MM.1S (cell line): Measurements from ENCODE around the gene CR1L.
A peak's percentile ranks its signal among the peaks of the same experiment; 100 is the strongest.

Experiments used
- DNase-seq: peaks from one replicate; pipeline ENCODE4 v3.0.0-alpha.2; 2015
- H2AFZ ChIP-seq: fragments of 300-600 bp; sonication (generic); 2 replicates; pipeline ENCODE4 v1.6.0; 2016; ENCODE audit warnings: antibody characterized with exemption, low read length
- H3F3A ChIP-seq: fragments of 300-600 bp; sonication (generic); 2 replicates; pipeline ENCODE4 v1.6.1; 2016; ENCODE audit warnings: mild to moderate bottlenecking, antibody characterized with exemption, low read length, moderate library complexity, mixed read lengths; ENCODE audit not compliant: insufficient read depth
- H3K27ac ChIP-seq: fragments of 300-600 bp; sonication (generic); 2 replicates; pipeline ENCODE4 v1.5.1; 2016; ENCODE audit warnings: mild to moderate bottlenecking, low read length
- H3K27me3 ChIP-seq: fragments of 300-600 bp; sonication (generic); replicated peaks from 2 replicates; pipeline ENCODE4 v1.6.0; 2016; ENCODE audit warnings: low read length; ENCODE audit not compliant: insufficient read depth
- H3K36me3 ChIP-seq: fragments of 300-600 bp; sonication (generic); replicated peaks from 2 replicates; pipeline ENCODE4 v1.6.1; 2016; ENCODE audit warnings: mild to moderate bottlenecking, low read length, mixed read lengths; ENCODE audit not compliant: insufficient read depth
- H3K4me1 ChIP-seq: fragments of 300-600 bp; sonication (generic); 2 replicates; pipeline ENCODE4 v1.6.1; 2016; ENCODE audit warnings: low read length, mixed read lengths
- H3K4me2 ChIP-seq: fragments of 300-600 bp; sonication (generic); 2 replicates; pipeline ENCODE4 v1.6.0; 2016; ENCODE audit warnings: low read depth, low read length
- H3K4me3 ChIP-seq: fragments of 300-600 bp; sonication (generic); 2 replicates; pipeline ENCODE4 v1.5.1; 2016; ENCODE audit warnings: low read length, mixed read lengths
- H3K79me2 ChIP-seq: fragments of 300-600 bp; sonication (generic); 2 replicates; pipeline ENCODE4 v1.6.1; 2016; ENCODE audit warnings: mixed run types, low read length, mixed read lengths
- H3K9ac ChIP-seq: fragments of 300-600 bp; sonication (generic); 2 replicates; pipeline ENCODE4 v1.6.1; 2016; ENCODE audit warnings: low read length, mixed read lengths
- H3K9me2 ChIP-seq: fragments of 300-600 bp; sonication (generic); replicated peaks from 2 replicates; pipeline ENCODE4 v1.6.1; 2016; ENCODE audit warnings: mild to moderate bottlenecking, low read length, mixed read lengths; ENCODE audit not compliant: insufficient read depth
- H3K9me3 ChIP-seq: fragments of 300-600 bp; sonication (generic); replicated peaks from 2 replicates; pipeline ENCODE4 v1.6.1; 2016; ENCODE audit warnings: mild to moderate bottlenecking, low read length, mixed read lengths; ENCODE audit not compliant: insufficient read depth
- H4K20me1 ChIP-seq: fragments of 300-600 bp; sonication (generic); 2 replicates; pipeline ENCODE4 v1.6.1; 2016; ENCODE audit warnings: mild to moderate bottlenecking, low read length, moderate library complexity, mixed read lengths; ENCODE audit not compliant: insufficient read depth
- EZH2 ChIP-seq: fragments of 300-600 bp; sonication (generic); optimal IDR thresholded peaks from 2 replicates; pipeline ENCODE3; 2017; ENCODE audit warnings: low read depth, mild to moderate bottlenecking, antibody characterized with exemption, low read length, mixed read lengths
- EZH2phosphoT487 ChIP-seq: fragments of 300-600 bp; sonication (generic); IDR thresholded peaks from 2 replicates; pipeline ENCODE4 v1.6.1; 2018; ENCODE audit warnings: antibody characterized with exemption, low read length
- TF ChIP-seq, protein P1 (sequence below): fragments of 300-600 bp; sonication (generic); IDR thresholded peaks from 2 replicates; pipeline ENCODE4 v1.5.1; 2016; ENCODE audit warnings: antibody characterized with exemption, low read length, mixed read lengths

CR1L gene

DNA sequence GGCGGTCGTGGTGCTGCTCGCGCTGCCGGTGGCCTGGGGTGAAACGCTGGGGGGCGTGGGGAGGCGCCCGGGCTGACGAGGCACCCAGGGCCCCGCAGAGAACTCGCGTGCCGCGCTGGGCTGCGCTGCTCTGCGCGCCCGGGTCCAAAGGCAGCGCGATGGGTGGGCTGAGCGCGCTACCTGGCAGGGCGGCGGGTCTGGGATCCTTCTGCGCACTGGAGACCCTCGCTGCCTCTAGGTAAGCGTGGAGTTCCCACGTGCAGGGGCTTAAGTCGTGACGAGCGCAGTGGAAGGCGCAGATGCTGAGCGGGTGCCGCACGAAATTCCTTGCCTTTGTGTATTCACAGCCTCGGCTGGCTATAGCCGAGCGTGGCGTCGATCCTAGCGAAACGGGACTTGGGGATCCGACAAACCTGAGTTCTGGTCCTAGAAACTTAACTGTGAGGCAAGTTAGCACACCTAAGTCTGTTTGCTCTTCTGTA lies 24.6 kb downstream of the CR1L start:
- Histone ChIP-seq H3K36me3 (no peaks in the 10 kb centered on the region), H3K4me3 (no peak overlapping the region), H3K27me3 (no peaks in the 10 kb centered on the region), H3K27ac (no peak overlapping the region), H3K79me2 (no peaks in the 10 kb centered on the region), H2AFZ (no peak overlapping the region), H3K9me3 (no peaks in the 10 kb centered on the region), H4K20me1 (no peaks in the 10 kb centered on the region), H3F3A (0 out of 2 replicates have a peak, but pooled peaks cover 4% of the 10 kb centered on the region), H3K9me2 (no peaks in the 10 kb centered on the region), H3K9ac (no peak overlapping the region), H3K4me2 (no peak overlapping the region), H3K4me1 (peaks cover 17% of the 10 kb centered on the region)
- DNase-seq, result no peak
- TF ChIP-seq EZH2, result no peak
- TF ChIP-seq, protein P1, sequence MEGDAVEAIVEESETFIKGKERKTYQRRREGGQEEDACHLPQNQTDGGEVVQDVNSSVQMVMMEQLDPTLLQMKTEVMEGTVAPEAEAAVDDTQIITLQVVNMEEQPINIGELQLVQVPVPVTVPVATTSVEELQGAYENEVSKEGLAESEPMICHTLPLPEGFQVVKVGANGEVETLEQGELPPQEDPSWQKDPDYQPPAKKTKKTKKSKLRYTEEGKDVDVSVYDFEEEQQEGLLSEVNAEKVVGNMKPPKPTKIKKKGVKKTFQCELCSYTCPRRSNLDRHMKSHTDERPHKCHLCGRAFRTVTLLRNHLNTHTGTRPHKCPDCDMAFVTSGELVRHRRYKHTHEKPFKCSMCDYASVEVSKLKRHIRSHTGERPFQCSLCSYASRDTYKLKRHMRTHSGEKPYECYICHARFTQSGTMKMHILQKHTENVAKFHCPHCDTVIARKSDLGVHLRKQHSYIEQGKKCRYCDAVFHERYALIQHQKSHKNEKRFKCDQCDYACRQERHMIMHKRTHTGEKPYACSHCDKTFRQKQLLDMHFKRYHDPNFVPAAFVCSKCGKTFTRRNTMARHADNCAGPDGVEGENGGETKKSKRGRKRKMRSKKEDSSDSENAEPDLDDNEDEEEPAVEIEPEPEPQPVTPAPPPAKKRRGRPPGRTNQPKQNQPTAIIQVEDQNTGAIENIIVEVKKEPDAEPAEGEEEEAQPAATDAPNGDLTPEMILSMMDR, result no peak
- TF ChIP-seq EZH2phosphoT487, result no peak

DNA sequence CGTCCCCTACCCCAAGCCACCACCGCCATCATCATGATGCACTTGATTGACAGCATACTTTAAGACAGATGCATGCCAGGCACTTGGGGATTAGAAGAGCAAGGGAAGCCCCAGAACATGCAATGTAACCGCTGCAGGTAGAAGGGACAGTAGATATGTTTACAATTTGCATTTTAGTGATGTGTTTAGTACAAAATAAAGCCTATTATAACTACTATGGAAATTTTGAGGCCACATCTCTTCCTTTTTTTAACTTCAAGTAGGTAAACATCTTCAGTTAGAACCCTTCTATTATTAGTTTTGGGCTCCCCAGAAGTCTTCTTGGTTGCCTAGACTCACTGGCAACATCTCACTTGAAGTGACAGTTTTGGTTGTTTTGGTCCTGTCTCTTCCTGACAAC lies 25.3 kb downstream of the CR1L start:
- H3K9ac ChIP-seq, result no peak overlapping the region
- H3K36me3 ChIP-seq, result no peaks in the 10 kb centered on the region
- H2AFZ ChIP-seq, result peak overlapping the region; percentile 27; the same call in 1 of the 2 replicates
- H3K4me3 ChIP-seq, result no peak overlapping the region
- DNase-seq, result peak; percentile 27
- H3K4me1 ChIP-seq, result peaks cover 17% of the 10 kb centered on the region
- H4K20me1 ChIP-seq, result no peaks in the 10 kb centered on the region
- 0 out of 2 replicates have a peak, but pooled peaks cover 4% of the 10 kb centered on the region for H3F3A ChIP-seq
- H3K79me2 ChIP-seq, result no peaks in the 10 kb centered on the region
- no peaks in the 10 kb centered on the region for H3K9me2 ChIP-seq
- peak overlapping the region; percentile 27; the same call in 1 of the 2 replicates for H3K4me2 ChIP-seq
- H3K27me3 ChIP-seq, result no peaks in the 10 kb centered on the region
- peak overlapping the region; percentile 5; the same call in 1 of the 2 replicates for H3K27ac ChIP-seq
- TF ChIP-seq, protein P1, result no peak
- TF ChIP-seq EZH2phosphoT487 (no peak), EZH2 (no peak)
- H3K9me3 ChIP-seq, result no peaks in the 10 kb centered on the region

- Histone ChIP-seq H4K20me1 (no peaks in the 10 kb centered on the region), H3K27ac (peak overlapping the region; percentile 5; the same call in 1 of the 2 replicates), H3K4me3 (no peak overlapping the region), H3K4me2 (peak overlapping the region; percentile 27; the same call in 1 of the 2 replicates), H3K9me3 (no peaks in the 10 kb centered on the region), H3K4me1 (peaks cover 17% of the 10 kb centered on the region), H3K79me2 (no peaks in the 10 kb centered on the region), H3K27me3 (no peaks in the 10 kb centered on the region), H3K36me3 (no peaks in the 10 kb centered on the region), H2AFZ (peak overlapping the region; percentile 27), H3K9ac (no peak overlapping the region), H3K9me2 (no peaks in the 10 kb centered on the region), H3F3A (0 out of 2 replicates have a peak, but pooled peaks cover 4% of the 10 kb centered on the region)
- TF ChIP-seq, protein P1, result no peak
- TF ChIP-seq EZH2 (no peak), EZH2phosphoT487 (no peak)
- peak; percentile 52 for DNase-seq
Observed at GRCh38 chr1:207670997-207671396, 26.1 kb downstream of the CR1L start.
